Measurements from ENCODE around the gene EVI5. TPM values are rescaled to one million over a fixed set of nuclear protein-coding genes. Genes with fewer than 3 reads are reported as not detected.

The EVI5 gene
- total RNA-seq, 4 donors from 2014 or later, result 39.5 to 49.7 (median 48.6) TPM

DNA sequence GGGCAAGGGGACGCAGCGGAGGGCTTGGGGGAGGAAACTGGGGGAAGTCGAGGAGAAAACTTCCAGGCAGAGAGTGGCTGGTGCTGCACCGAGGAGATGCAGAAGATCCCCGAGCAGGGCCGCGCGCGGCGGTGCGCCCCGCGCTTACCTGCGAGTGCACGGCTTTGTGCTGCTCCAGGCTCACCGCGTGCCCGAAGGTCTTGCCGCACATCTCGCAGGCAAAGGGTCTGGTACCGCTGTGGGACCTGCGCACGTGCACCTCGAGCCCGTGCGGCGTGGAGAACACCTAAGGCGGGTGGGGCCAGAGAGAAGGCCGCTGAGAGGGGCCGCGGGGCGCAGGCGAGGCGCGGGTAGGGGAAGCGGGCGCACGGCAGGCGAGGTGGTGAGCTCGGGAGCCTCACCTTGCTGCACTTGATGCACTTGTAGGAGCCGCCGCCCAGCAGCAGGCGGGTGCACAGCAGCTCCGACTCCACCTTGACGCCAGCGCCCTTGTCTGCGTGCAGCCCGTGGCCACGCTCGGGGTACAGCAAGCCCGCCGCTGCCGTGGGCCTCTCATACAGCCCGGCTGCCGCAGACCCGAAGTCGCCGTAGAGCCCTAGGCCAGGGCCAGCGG is 304.6 kb downstream of the EVI5 start:
- WGBS, 2 donors (ENCODE audit: low coverage in 1 of 2), result 40% methylated on average over 22 of the region's 59 CpGs; no CpG with 5 or more reads in 1 of the 2 donors
- TF ChIP-seq POLR2AphosphoS5 (IDR thresholded peaks at IDR 0.05) (no peak), EP300 (IDR thresholded peaks at IDR 0.05) (no peak), POLR2A (IDR thresholded peaks at IDR 0.05) (no peak)
- TF ChIP-seq, protein P1, sequence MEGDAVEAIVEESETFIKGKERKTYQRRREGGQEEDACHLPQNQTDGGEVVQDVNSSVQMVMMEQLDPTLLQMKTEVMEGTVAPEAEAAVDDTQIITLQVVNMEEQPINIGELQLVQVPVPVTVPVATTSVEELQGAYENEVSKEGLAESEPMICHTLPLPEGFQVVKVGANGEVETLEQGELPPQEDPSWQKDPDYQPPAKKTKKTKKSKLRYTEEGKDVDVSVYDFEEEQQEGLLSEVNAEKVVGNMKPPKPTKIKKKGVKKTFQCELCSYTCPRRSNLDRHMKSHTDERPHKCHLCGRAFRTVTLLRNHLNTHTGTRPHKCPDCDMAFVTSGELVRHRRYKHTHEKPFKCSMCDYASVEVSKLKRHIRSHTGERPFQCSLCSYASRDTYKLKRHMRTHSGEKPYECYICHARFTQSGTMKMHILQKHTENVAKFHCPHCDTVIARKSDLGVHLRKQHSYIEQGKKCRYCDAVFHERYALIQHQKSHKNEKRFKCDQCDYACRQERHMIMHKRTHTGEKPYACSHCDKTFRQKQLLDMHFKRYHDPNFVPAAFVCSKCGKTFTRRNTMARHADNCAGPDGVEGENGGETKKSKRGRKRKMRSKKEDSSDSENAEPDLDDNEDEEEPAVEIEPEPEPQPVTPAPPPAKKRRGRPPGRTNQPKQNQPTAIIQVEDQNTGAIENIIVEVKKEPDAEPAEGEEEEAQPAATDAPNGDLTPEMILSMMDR (IDR thresholded peaks at IDR 0.05), result no peak
- H3K27me3 ChIP-seq, result peaks cover 86% of the 10 kb centered on the region
- H3K27ac ChIP-seq, result no peak overlapping the region
- no peaks in the 10 kb centered on the region for H3K36me3 ChIP-seq
- H3K4me3 ChIP-seq, result peak overlapping the region in 1 of 2 donors; percentile 23
- no peaks in the 10 kb centered on the region for H3K9me3 ChIP-seq
- peaks cover 0 to 51% (median 44%) of the 10 kb centered on the region in 3 donors for H3K4me1 ChIP-seq
- no peak for ATAC-seq

GRCh38 chr1:92479587-92479986 is 305.3 kb downstream of the EVI5 start:
- H3K9me3 ChIP-seq, result no peaks in the 10 kb centered on the region
- H3K36me3 ChIP-seq, result no peaks in the 10 kb centered on the region
- WGBS, 2 donors (ENCODE audit: low coverage in 1 of 2), result 96 to 97% methylated on average over 6 to 7 of the region's 9 CpGs
- no peak overlapping the region for H3K4me3 ChIP-seq
- H3K27me3 ChIP-seq, result peaks cover 82% of the 10 kb centered on the region
- TF ChIP-seq POLR2A (IDR thresholded peaks at IDR 0.05) (no peak), EP300 (IDR thresholded peaks at IDR 0.05) (no peak), POLR2AphosphoS5 (IDR thresholded peaks at IDR 0.05) (no peak)
- TF ChIP-seq, protein P1 (IDR thresholded peaks at IDR 0.05), result no peak
- no peak for ATAC-seq
- H3K4me1 ChIP-seq, result peaks cover 0 to 44% (median 37%) of the 10 kb centered on the region in 3 donors
- no peak overlapping the region for H3K27ac ChIP-seq

GRCh38 chr1:92478393-92478792 is 306.5 kb downstream of the EVI5 start:
- H3K27ac ChIP-seq, result no peak overlapping the region
- no peaks in the 10 kb centered on the region for H3K36me3 ChIP-seq
- WGBS, 2 donors (ENCODE audit: low coverage in 1 of 2), result 83 to 100% methylated on average over 1 to 2 of the region's 3 CpGs
- TF ChIP-seq POLR2A (IDR thresholded peaks at IDR 0.05) (no peak), POLR2AphosphoS5 (IDR thresholded peaks at IDR 0.05) (no peak), EP300 (IDR thresholded peaks at IDR 0.05) (no peak)
- H3K4me3 ChIP-seq, result no peak overlapping the region
- H3K27me3 ChIP-seq, result peaks cover 77% of the 10 kb centered on the region
- H3K9me3 ChIP-seq, result no peaks in the 10 kb centered on the region
- peaks cover 0 to 32% (median 25%) of the 10 kb centered on the region in 3 donors for H3K4me1 ChIP-seq
- ATAC-seq, result no peak

GRCh38 chr1:92476071-92476631 is 308.8 kb downstream of the EVI5 start:
- Histone ChIP-seq H3K27me3 (peaks cover 55% of the 10 kb centered on the region), H3K4me3 (no peak overlapping the region), H3K4me1 (peaks cover 0 to 10% (median 4%) of the 10 kb centered on the region in 3 donors), H3K36me3 (no peaks in the 10 kb centered on the region), H3K9me3 (no peaks in the 10 kb centered on the region), H3K27ac (no peak overlapping the region)
- TF ChIP-seq EP300 (IDR thresholded peaks at IDR 0.05) (no peak), POLR2A (IDR thresholded peaks at IDR 0.05) (no peak), POLR2AphosphoS5 (IDR thresholded peaks at IDR 0.05) (no peak)
- TF ChIP-seq, protein P1 (IDR thresholded peaks at IDR 0.05), result no peak
- peak; percentile 28 for ATAC-seq
- WGBS, 2 donors (ENCODE audit: low coverage in 1 of 2), result 30 to 43% methylated on average over 7 of the region's 12 CpGs

DNA sequence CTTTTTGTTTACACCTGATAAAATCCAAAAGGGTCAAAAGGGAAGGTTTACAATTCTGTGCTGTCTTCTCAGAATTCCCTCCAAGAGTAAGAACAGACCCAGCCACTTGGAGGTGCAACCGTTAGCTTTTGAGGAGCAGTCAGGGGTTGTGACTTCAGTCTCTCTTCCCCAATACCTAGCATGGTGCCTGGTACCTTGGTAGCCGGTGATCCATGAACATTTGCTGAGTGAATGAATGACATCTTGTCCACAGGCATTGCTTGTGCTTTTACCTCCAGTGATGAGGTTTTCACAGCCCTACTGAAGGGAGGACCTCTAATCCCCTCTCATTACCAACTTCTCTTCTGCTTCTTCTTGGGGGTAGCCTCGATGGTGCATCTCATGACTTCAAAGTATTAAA is 309.9 kb downstream of the EVI5 start:
- TF ChIP-seq EP300 (IDR thresholded peaks at IDR 0.05) (no peak), POLR2A (IDR thresholded peaks at IDR 0.05) (no peak), POLR2AphosphoS5 (IDR thresholded peaks at IDR 0.05) (no peak)
- TF ChIP-seq, protein P1 (IDR thresholded peaks at IDR 0.05), result no peak
- H3K27me3 ChIP-seq, result peaks cover 44% of the 10 kb centered on the region
- no peak for ATAC-seq
- no peaks in the 10 kb centered on the region for H3K9me3 ChIP-seq
- H3K4me1 ChIP-seq, result no peaks in the 10 kb centered on the region
- no peaks in the 10 kb centered on the region for H3K36me3 ChIP-seq
- WGBS, 2 donors (ENCODE audit: low coverage in 1 of 2), result 64 to 72% methylated on average over 3 of the region's 3 CpGs
- no peak overlapping the region for H3K4me3 ChIP-seq
- H3K27ac ChIP-seq, result no peak overlapping the region

All from gastroesophageal sphincter (tissue), 4 donors.